NB4 (cell line): Measurements from ENCODE around the gene SLC25A52.
"Not testable (repeated sequence)": the region's sequence is repeated elsewhere in the genome, so short reads cannot be mapped to it uniquely, and the experiment has no call there.

Experiments
- DNase-seq: peaks from one replicate; pipeline ENCODE4 v3.0.0; 2010; ENCODE audit warnings: low read depth
- H3K4me3 ChIP-seq: one replicate; pipeline ENCODE4 v1.5.1; 2011; ENCODE audit warnings: mild to moderate bottlenecking, low read depth, low read length, moderate library complexity
- CTCF ChIP-seq: IDR thresholded peaks from one replicate; pipeline ENCODE4 v1.5.1; 2012; ENCODE audit warnings: low read depth, low read length
- MYC ChIP-seq: IDR thresholded peaks from 2 replicates; pipeline ENCODE4 v1.6.1; 2011; ENCODE audit warnings: low read depth, low read length
- POLR2A ChIP-seq: IDR thresholded peaks from 2 replicates; pipeline ENCODE4 v1.6.1; 2011; ENCODE audit warnings: mild to moderate bottlenecking; ENCODE audit not compliant: insufficient read length; ENCODE audit errors: extremely low read depth
- TF ChIP-seq, protein P1 (sequence below): IDR thresholded peaks from 2 replicates; pipeline ENCODE4 v1.6.1; 2011; ENCODE audit warnings: low read depth, low read length

Gene SLC25A52

DNA sequence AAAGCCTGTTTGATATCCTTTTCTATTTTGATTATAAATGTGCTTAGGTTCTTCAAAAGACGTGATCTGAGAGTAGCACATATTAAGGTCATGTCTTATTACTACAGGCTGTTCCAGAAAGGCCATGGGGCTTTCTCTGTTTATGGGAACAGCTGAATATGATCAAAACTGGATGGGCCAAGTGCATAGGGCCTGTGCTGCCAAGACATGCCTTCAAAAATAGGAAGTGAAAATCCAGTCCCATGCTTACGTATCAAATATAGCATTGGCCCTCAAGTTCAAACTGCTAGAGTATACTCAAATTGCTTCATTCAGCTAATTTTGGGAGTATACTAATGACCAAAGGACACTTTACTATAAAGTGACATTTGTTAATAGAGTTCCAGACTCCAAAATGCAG is 24.1 kb downstream of the SLC25A52 start:
- TF ChIP-seq MYC: no peak
- no peak for TF ChIP-seq POLR2A
- TF ChIP-seq CTCF: no peak
- TF ChIP-seq, protein P1, sequence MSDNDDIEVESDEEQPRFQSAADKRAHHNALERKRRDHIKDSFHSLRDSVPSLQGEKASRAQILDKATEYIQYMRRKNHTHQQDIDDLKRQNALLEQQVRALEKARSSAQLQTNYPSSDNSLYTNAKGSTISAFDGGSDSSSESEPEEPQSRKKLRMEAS: no peak
- no peak overlapping the region for H3K4me3 ChIP-seq
- peak; percentile 18 for DNase-seq

- H3K4me3 ChIP-seq: no peak overlapping the region
- DNase-seq: no peak
- TF ChIP-seq, protein P1: no peak
- no peak for TF ChIP-seq POLR2A
- TF ChIP-seq CTCF: no peak
- no peak for TF ChIP-seq MYC
Measured at GRCh38 chr18:31731628-31732027, 29.1 kb downstream of the SLC25A52 start.

DNA sequence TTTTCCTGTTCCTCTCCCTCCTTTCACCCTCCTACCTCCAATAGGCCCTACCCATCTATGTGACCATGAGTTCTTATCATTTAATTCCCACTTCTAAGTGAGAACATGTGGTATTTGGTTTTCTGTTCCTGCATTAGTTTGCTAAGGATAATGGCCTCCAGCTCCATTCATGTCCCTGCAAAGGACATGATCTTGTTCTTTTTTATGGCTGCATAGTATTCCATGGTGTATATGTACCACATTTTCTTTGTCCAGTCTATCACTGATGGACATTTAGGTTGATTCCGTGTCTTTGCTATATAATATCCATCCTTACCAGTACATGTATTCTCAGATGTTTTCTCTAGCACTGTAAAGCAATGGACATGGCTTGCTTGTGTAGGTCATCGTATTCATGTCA is 31.5 kb downstream of the SLC25A52 start:
- H3K4me3 ChIP-seq, DNase-seq: not testable (repeated sequence)

- TF ChIP-seq MYC (no peak), CTCF (no peak), POLR2A (no peak)
- TF ChIP-seq, protein P1: no peak
- H3K4me3 ChIP-seq: no peak overlapping the region
- DNase-seq: no peak
Measured at GRCh38 chr18:31723990-31724711, 36.5 kb downstream of the SLC25A52 start.

DNA sequence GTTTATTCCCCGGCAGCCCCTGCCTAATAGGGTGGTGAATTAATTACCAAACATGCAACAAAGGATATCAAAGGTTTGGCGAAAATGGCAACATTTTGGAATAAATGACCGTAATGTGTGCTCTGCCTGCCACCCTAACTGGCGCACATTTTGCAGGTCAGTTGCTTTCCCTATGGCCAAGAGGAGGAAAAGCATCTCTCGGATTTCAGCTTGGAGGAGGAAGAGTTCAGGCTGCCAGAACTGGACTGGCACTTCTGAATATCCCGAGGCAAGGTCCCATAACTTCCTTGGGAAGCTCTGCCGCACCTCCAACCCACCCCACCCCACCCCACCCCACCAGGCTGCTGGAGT is 37.1 kb downstream of the SLC25A52 start:
- H3K4me3 ChIP-seq: no peak overlapping the region

GRCh38 chr18:31722369-31722957 is 38.2 kb downstream of the SLC25A52 start:
- TF ChIP-seq CTCF (peak; percentile 86), POLR2A (no peak), MYC (no peak)
- TF ChIP-seq, protein P1: no peak
- DNase-seq: peak; percentile 76
- H3K4me3 ChIP-seq: no peak overlapping the region

More for the DNA sequence above, 37.1 kb downstream of the SLC25A52 start:
- TF ChIP-seq, protein P1: no peak
- TF ChIP-seq CTCF (no peak), MYC (no peak), POLR2A (no peak)
- DNase-seq: no peak
